Hepatic stellate cell (primary cell): ENCODE results near the gene LTBR.
"Not testable (repeated sequence)": the region's sequence is repeated elsewhere in the genome, so short reads cannot be mapped to it uniquely, and the experiment has no call there.

ENCODE experiments used
- DNase-seq: peaks from one replicate; pipeline ENCODE4 v3.0.0; 2011; ENCODE audit warnings: low spot score

The LTBR gene

GRCh38 chr12:6383572-6384498, at the start of gene LTBR:
TSS of gene LTBR (plus strand) at chr12:6384162. CDS start at chr12:6384359, 197 bp downstream.
- DNase-seq = peak; percentile 93

GRCh38 chr12:6334359-6334758, 49.6 kb upstream of the LTBR start:
- no peak for DNase-seq

- no peak for DNase-seq
Measured at GRCh38 chr12:6334940-6335450, 49.0 kb upstream of the LTBR start.

- peak; percentile 88 for DNase-seq
Measured at GRCh38 chr12:6335451-6336078, 48.4 kb upstream of the LTBR start.

GRCh38 chr12:6336079-6336888, 47.7 kb upstream of the LTBR start:
- DNase-seq = peak; percentile 98

GRCh38 chr12:6336889-6337853, 46.8 kb upstream of the LTBR start:
- DNase-seq = no peak

GRCh38 chr12:6337958-6338433, 46.0 kb upstream of the LTBR start:
- DNase-seq = no peak

- DNase-seq = not testable (repeated sequence)
Measured at GRCh38 chr12:6338536-6338935, 45.4 kb upstream of the LTBR start.

GRCh38 chr12:6338955-6339354, 45.0 kb upstream of the LTBR start:
- no peak for DNase-seq

- DNase-seq = peak; percentile 83
Measured at GRCh38 chr12:6340032-6340638, 43.8 kb upstream of the LTBR start.

GRCh38 chr12:6340745-6341416, 43.1 kb upstream of the LTBR start:
- no peak for DNase-seq

GRCh38 chr12:6341417-6342139, 42.4 kb upstream of the LTBR start, which contains the start of gene TNFRSF1A:
TSS of gene TNFRSF1A (minus strand) at chr12:6342076. CDS start at chr12:6341814, 262 bp downstream.
- peak; percentile 86 for DNase-seq

GRCh38 chr12:6342140-6342889, 41.6 kb upstream of the LTBR start:
- DNase-seq = no peak

- no peak for DNase-seq
Measured at GRCh38 chr12:6343518-6343917, 40.4 kb upstream of the LTBR start.

GRCh38 chr12:6344101-6344660, 39.8 kb upstream of the LTBR start:
- not testable (repeated sequence) for DNase-seq

GRCh38 chr12:6345319-6346091, 38.5 kb upstream of the LTBR start:
- peak; percentile 92 for DNase-seq

GRCh38 chr12:6346235-6346832, 37.6 kb upstream of the LTBR start:
- no peak for DNase-seq
